Measurements from ENCODE around the gene COCH.

- TF ChIP-seq, protein P1, sequence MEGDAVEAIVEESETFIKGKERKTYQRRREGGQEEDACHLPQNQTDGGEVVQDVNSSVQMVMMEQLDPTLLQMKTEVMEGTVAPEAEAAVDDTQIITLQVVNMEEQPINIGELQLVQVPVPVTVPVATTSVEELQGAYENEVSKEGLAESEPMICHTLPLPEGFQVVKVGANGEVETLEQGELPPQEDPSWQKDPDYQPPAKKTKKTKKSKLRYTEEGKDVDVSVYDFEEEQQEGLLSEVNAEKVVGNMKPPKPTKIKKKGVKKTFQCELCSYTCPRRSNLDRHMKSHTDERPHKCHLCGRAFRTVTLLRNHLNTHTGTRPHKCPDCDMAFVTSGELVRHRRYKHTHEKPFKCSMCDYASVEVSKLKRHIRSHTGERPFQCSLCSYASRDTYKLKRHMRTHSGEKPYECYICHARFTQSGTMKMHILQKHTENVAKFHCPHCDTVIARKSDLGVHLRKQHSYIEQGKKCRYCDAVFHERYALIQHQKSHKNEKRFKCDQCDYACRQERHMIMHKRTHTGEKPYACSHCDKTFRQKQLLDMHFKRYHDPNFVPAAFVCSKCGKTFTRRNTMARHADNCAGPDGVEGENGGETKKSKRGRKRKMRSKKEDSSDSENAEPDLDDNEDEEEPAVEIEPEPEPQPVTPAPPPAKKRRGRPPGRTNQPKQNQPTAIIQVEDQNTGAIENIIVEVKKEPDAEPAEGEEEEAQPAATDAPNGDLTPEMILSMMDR (IDR thresholded peaks at IDR 0.05; ENCODE audit: insufficient read depth, low read depth, low read length): no peak
- TF ChIP-seq EZH2 (IDR thresholded peaks at IDR 0.05; ENCODE audit: insufficient read depth, low read length): no peak
Observed at GRCh38 chr14:30914812-30915211, 40.5 kb downstream of the COCH start.
